K562 (cell line): ENCODE measurements around the gene CCL21. TPM values are rescaled to one million over a fixed set of nuclear protein-coding genes. Genes with fewer than 3 reads are reported as not detected.

Experiments used
- ATAC-seq: fragments of 200-7000 bp; cut with Tn5 transposase; 3 replicates; pipeline ENCODE4 v1.9.1; 2020; ENCODE audit warnings: moderate library complexity
- BruUV-seq: library from RNA; stranded (reverse); fragments of 400-500 nt; replicated peaks from 2 replicates; lab custom pipeline; 2021; lab: Mats Ljungman, UMichigan
- CTCF ChIA-PET: fragments of 300-600 bp; formaldehyde crosslinking; extraction: SDS; loops from one replicate; lab custom pipeline; 2021; ENCODE audit warnings: low intra/inter-chr PET ratio; lab: Yijun Ruan, JAX
- POLR2A ChIA-PET: fragments of 300-600, 350-650 bp; sonication (Branson Sonifier 250); formaldehyde crosslinking; extraction: SDS; loops from one replicate; lab custom pipeline; 2021; ENCODE audit warnings: antibody characterized with exemption, inconsistent platforms; lab: Yijun Ruan, JAX
- DNase-seq, 4 experiments: peaks; one replicate each; pipeline versions ENCODE4 v3.0.0 to v3.0.0-alpha.2; 2011 to 2018; ENCODE audit warnings: low spot score in 3 of 4, mixed read lengths in 3 of 4; ENCODE audit errors: extremely low read depth in 1 of 4
- FAIRE-seq: peaks from 2 replicates; lab custom pipeline; 2011; peaks lifted over from hg19 to GRCh38; lab: Jason Lieb, UNC
- H2AFZ ChIP-seq: 2 replicates; pipeline ENCODE4 v1.6.0; 2011; ENCODE audit warnings: low read depth, low read length, control low read depth, inconsistent platforms
- H3K27ac ChIP-seq: fragments of 200-600 bp; 3 replicates; pipeline ENCODE4 v1.8.0; 2011; ENCODE audit warnings: low read depth, mild to moderate bottlenecking, control low read depth, inconsistent platforms, low read length, moderate library complexity, mixed read lengths; ENCODE audit errors: extremely low read depth
- H3K27me3 ChIP-seq, 2 experiments: fragments of 300-600 bp in 1 of 2; 2 replicates in 1 of 2; 3 replicates in 1 of 2; pipeline versions ENCODE4 v1.6.0 to v1.8.0; 2011; ENCODE audit warnings: inconsistent platforms in 2 of 2, low read length in 2 of 2, mild to moderate bottlenecking in 1 of 2, mixed read lengths in 1 of 2, moderate library complexity in 1 of 2; ENCODE audit not compliant: control insufficient read depth in 2 of 2, insufficient read depth in 2 of 2
- H3K36me3 ChIP-seq: fragments of 300-600 bp; 3 replicates; pipeline ENCODE4 v1.8.0; 2011; ENCODE audit warnings: mild to moderate bottlenecking, low read length, inconsistent platforms; ENCODE audit not compliant: control insufficient read depth, insufficient read depth
- H3K4me1 ChIP-seq, 2 experiments: fragments of 200-600 bp in 1 of 2; replicated peaks in 1 of 2; 2 replicates in 1 of 2; 3 replicates in 1 of 2; pipeline versions ENCODE4 v1.5.1 to v1.8.0; 2011; ENCODE audit warnings: inconsistent platforms in 2 of 2, low read length in 2 of 2, mild to moderate bottlenecking in 1 of 2, mixed read lengths in 1 of 2, moderate library complexity in 1 of 2; ENCODE audit not compliant: control insufficient read depth in 2 of 2, insufficient read depth in 2 of 2
- H3K4me2 ChIP-seq: 2 replicates; pipeline ENCODE4 v1.6.1; 2011; ENCODE audit warnings: low read length, control low read depth, inconsistent platforms, mixed read lengths; ENCODE audit not compliant: insufficient read depth
- H3K4me3 ChIP-seq: fragments of 200-600 bp; sonication (generic), shearing (Covaris generic); 2 replicates; pipeline ENCODE4 v1.5.1; 2016; ENCODE audit warnings: control low read depth, inconsistent platforms
- H3K79me2 ChIP-seq: fragments of 200-600 bp; 3 replicates; pipeline ENCODE4 v1.8.0; 2011; ENCODE audit warnings: low read length, inconsistent platforms; ENCODE audit not compliant: control insufficient read depth, insufficient read depth
- H3K9ac ChIP-seq, 2 experiments: 2 replicates each; pipeline versions ENCODE4 v1.6.0 to v1.6.1; 2011; ENCODE audit warnings: low read depth in 2 of 2, low read length in 2 of 2, control low read depth in 1 of 2, inconsistent platforms in 1 of 2, mild to moderate bottlenecking in 1 of 2, mixed read lengths in 1 of 2; ENCODE audit not compliant: insufficient read depth in 1 of 2
- H3K9me1 ChIP-seq: one replicate; pipeline ENCODE4 v1.6.0; 2011; ENCODE audit warnings: inconsistent platforms, mild to moderate bottlenecking, low read length, moderate library complexity; ENCODE audit not compliant: control insufficient read depth, insufficient read depth
- H3K9me3 ChIP-seq: replicated peaks from 2 replicates; pipeline ENCODE4 v1.5.1; 2011; ENCODE audit warnings: low read depth, low read length, inconsistent platforms; ENCODE audit not compliant: control insufficient read depth, insufficient read depth
- H4K20me1 ChIP-seq: replicated peaks from 2 replicates; pipeline ENCODE4 v1.6.1; 2011; ENCODE audit warnings: low read length, inconsistent platforms, mixed read lengths; ENCODE audit not compliant: control insufficient read depth, insufficient read depth
- CTCF ChIP-seq, 3 experiments: IDR thresholded peaks in 2 of 3; conservative IDR thresholded peaks in 1 of 3; 2 replicates each; pipeline ENCODE4 v1.5.1; 2011 to 2012; ENCODE audit warnings: low read length in 3 of 3, mild to moderate bottlenecking in 3 of 3, control low read depth in 2 of 3, improper control_type of control experiment in 1 of 3, inconsistent platforms in 1 of 3, low read depth in 1 of 3, mixed read lengths in 1 of 3, moderate library complexity in 1 of 3; ENCODE audit not compliant: insufficient read depth in 2 of 3
- ESRRA ChIP-seq: fragments of 450-650 bp; IDR thresholded peaks from 2 replicates; pipeline ENCODE4 v1.6.1; 2014; ENCODE audit warnings: low read depth, mild to moderate bottlenecking, moderate library complexity, borderline replicate concordance
- HNRNPUL1 ChIP-seq: fragments of 200-400 bp; formaldehyde crosslinking; IDR thresholded peaks from 2 replicates; pipeline ENCODE4 v1.6.1; 2017; ENCODE audit warnings: low read length
- MAZ ChIP-seq, 2 experiments: fragments of 450-650 bp in 1 of 2; sonication (generic) in 1 of 2; formaldehyde crosslinking; IDR thresholded peaks in 1 of 2; conservative IDR thresholded peaks in 1 of 2; 2 replicates each; pipeline versions ENCODE4 v1.4.0 to v1.5.0; 2020; ENCODE audit warnings: mild to moderate bottlenecking in 1 of 2, missing genetic modification reagents in 1 of 2
- RAD21 ChIP-seq, 2 experiments: fragments of 250-450 bp in 1 of 2; fragments of 450-650 bp in 1 of 2; sonication (Bioruptor Pico) in 1 of 2; formaldehyde crosslinking in 1 of 2; IDR thresholded peaks in 1 of 2; conservative IDR thresholded peaks in 1 of 2; 2 replicates each; pipeline versions ENCODE4 v1.4.0 to v1.8.0; 2020 to 2022; ENCODE audit warnings: mild to moderate bottlenecking in 2 of 2, moderate library complexity in 1 of 2
- SMARCC2 ChIP-seq: fragments of 450-650 bp; IDR thresholded peaks from 2 replicates; pipeline ENCODE4 v1.6.1; 2017; ENCODE audit warnings: antibody characterized with exemption, moderate library complexity, mild to moderate bottlenecking, low read depth
- UBTF ChIP-seq, 2 experiments: IDR thresholded peaks; 2 replicates each; pipeline ENCODE4 v1.6.1; 2012; ENCODE audit warnings: improper control_type of control experiment in 2 of 2, low read depth in 2 of 2, low read length in 2 of 2, borderline replicate concordance in 1 of 2
- ZNF263 ChIP-seq: sonication (generic); formaldehyde crosslinking; IDR thresholded peaks from 2 replicates; pipeline ENCODE4 v1.8.0; 2022; ENCODE audit warnings: mild to moderate bottlenecking, missing genetic modification reagents, borderline replicate concordance
- ZNF444 ChIP-seq: fragments of 250-450 bp; sonication (Bioruptor Pico); IDR thresholded peaks from 2 replicates; pipeline ENCODE4 v1.4.0; 2020; ENCODE audit warnings: mild to moderate bottlenecking, moderate library complexity
- WGBS: fragments of 100-300 bp; shearing (Covaris generic); methylation state at CpG from one replicate; pipeline ENCODE4 v1.1.6; 2016; ENCODE audit warnings: low coverage, mixed read lengths; ENCODE audit not compliant: insufficient coverage; ENCODE audit errors: missing lambda C conversion rate; 5-methylcytosine and 5-hydroxymethylcytosine counted together
- in situ Hi-C: fragments of 300-500 bp; cut with MboI; formaldehyde crosslinking; loops from 4 replicates; pipeline ENCODE4 v1.15.0; 2018; ENCODE audit warnings: inconsistent platforms, mixed read lengths
- intact Hi-C: fragments of 100-400 bp; cut with micrococcal nuclease; formaldehyde crosslinking; loops from 2 replicates; pipeline ENCODE4 v1.14.2; 2022
- polyA plus RNA-seq, 8 experiments: library from polyadenylated mRNA; depleted of rRNA in 4 of 8; stranded (reverse) in 5 of 8; unstranded in 3 of 8; fragments of >200 nt; fragmentation: Nextera tagmentation in 2 of 8; fragmentation: Illumina TruSeq in 1 of 8; extraction: Ambion mirVana in 2 of 8; extraction: Trizol in 1 of 8; gene quantifications; 2 replicates each; pipeline versions ENCODE4 v1.2.1 to v1.2.3, GENCODE V29; 2011 to 2014; ENCODE audit warnings: inconsistent platforms in 1 of 8, missing spikeins in 1 of 8
- total RNA-seq, 7 experiments: library from RNA; depleted of rRNA in 6 of 7; stranded (reverse); fragments of >200 nt in 6 of 7; fragmentation: Illumina TruSeq in 2 of 7; extraction: Trizol in 2 of 7; gene quantifications; 2 replicates each; pipeline versions ENCODE4 v1.2.1 to v1.2.3, GENCODE V29; 2011 to 2021; ENCODE audit warnings: low replicate concordance in 1 of 7
- TF ChIP-seq, protein P1 (sequence below): fragments of 250-450 bp; sonication (Bioruptor Pico); IDR thresholded peaks from 2 replicates; pipeline ENCODE4 v1.5.1; 2021; ENCODE audit warnings: mild to moderate bottlenecking

Gene CCL21
- total and polyA plus RNA-seq, 9 of the 15 experiments (the other 6 are each of a cell fraction or from before 2014, with no cell fraction given) = not detected

DNA sequence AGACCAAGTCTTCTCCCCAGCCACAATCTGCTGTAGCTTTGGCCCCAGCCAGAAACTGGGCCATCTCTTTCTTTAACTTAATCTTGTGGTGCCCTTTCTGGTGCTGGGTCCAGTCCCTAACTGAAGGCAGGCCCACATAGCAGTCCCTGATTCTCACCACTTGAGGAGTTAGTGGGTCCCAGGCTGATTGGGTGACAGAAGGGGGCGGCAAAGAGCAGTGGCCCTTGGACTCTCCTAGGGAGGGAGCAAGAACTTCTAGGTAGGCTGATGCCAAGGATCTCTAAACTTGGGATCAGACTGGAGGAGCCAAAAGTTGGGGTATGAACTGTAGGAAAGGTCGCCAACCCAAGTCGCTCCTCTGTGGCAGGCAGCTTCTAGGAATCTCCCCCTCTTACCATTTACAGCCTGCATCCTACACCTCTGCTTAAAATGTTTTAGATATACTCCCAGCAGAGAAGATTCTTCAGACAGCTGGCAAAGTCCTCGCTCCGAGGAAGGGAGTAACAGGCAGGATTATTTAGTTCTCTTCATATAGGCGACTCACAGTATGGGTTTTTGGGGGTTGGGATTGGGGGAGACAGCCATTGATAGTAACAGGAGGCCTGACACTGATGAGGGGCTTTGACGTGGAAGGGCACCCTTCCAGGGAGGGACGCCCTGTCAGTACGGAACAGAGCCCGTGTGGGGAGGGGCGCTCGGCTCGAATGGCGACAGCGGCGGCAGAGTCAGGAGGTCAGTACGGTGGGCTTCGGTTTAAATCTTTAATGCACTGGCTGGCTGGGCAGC, 45.5 kb downstream of the CCL21 start:
- in situ Hi-C loops = no loop called here
- H3K4me3 ChIP-seq = peak overlapping the region; percentile 48
- WGBS = 5% methylated on average over 17 of the region's 18 CpGs
- POLR2A ChIA-PET = interaction anchor here (0.6 to 1.3 kb wide), 4 partner anchors 18 to 832 kb away, joined by 3 read pairs; partner anchors contain the start of gene GALT
- FAIRE-seq (peak; percentile 91), DNase-seq (peak; percentile 57 to 88 (median 64)), ATAC-seq (peak; percentile 87)
- H3K9me1 ChIP-seq = peaks cover 2% of the 10 kb centered on the region
- no peaks in the 10 kb centered on the region for H3K9me3 ChIP-seq
- H3K4me2 ChIP-seq = peak overlapping the region; percentile 83
- H3K27me3 ChIP-seq = no peaks in the 10 kb centered on the region
- TSS peak; percentile 85 for BruUV-seq
- H4K20me1 ChIP-seq = 0 out of 2 replicates have a peak, but pooled peaks cover 4% of the 10 kb centered on the region
- peak overlapping the region; percentile 43 to 92 for H3K9ac ChIP-seq
- H3K4me1 ChIP-seq = peaks cover 17 to 18% of the 10 kb centered on the region in 2 experiments
- CTCF ChIA-PET = interaction anchor here (1.0 to 1.2 kb wide), 3 partner anchors 17 to 37 kb away, joined by 3 to 4 read pairs (median 3); partner anchors contain the start of gene GALT
- peaks cover 14% of the 10 kb centered on the region; the same call in 2 of the 3 replicates for H3K36me3 ChIP-seq
- intact Hi-C loops = no loop called here
- peaks cover 28% of the 10 kb centered on the region for H3K79me2 ChIP-seq
- peak overlapping the region; percentile 82; the same call in 1 of the 2 replicates for H2AFZ ChIP-seq
- peak overlapping the region; percentile 60; the same call in 2 of the 3 replicates for H3K27ac ChIP-seq
- TF ChIP-seq HNRNPUL1 (no peak), RAD21 (CRISPR knock-in tag; conservative IDR thresholded peaks at IDR 0.05 in 1 of 2, IDR thresholded peaks at IDR 0.05 in 1 of 2) (peak in 1 of 2 experiments; percentile 56; a peak in 2 of 4 replicates), UBTF (IDR thresholded peaks at IDR 0.05; ENCODE audit: borderline replicate concordance in 1 of 2, low read depth in 2 of 2, low read length in 2 of 2) (0 out of 4 replicates have a peak, but pooled peaks of 1 of the 2 experiments have one; percentile 34), SMARCC2 (0 out of 2 replicates have a peak, but pooled peaks have one; percentile 45), ZNF263 (CRISPR knock-in tag) (peak; percentile 11; the same call in 1 of the 2 replicates), MAZ (CRISPR knock-in tag; conservative IDR thresholded peaks at IDR 0.05 in 1 of 2, IDR thresholded peaks at IDR 0.05 in 1 of 2) (peak in 1 of 2 experiments; percentile 37; a peak in 1 of 4 replicates), ESRRA (0 out of 2 replicates have a peak, but pooled peaks have one; percentile 13), ZNF444 (CRISPR knock-in tag) (no peak), CTCF (IDR thresholded peaks at IDR 0.05 in 2 of 3, conservative IDR thresholded peaks at IDR 0.05 in 1 of 3; ENCODE audit: insufficient read depth in 2 of 3, low read depth in 1 of 3, low read length in 3 of 3) (peak; percentile 97 to 100 (median 99))
- TF ChIP-seq, protein P1, sequence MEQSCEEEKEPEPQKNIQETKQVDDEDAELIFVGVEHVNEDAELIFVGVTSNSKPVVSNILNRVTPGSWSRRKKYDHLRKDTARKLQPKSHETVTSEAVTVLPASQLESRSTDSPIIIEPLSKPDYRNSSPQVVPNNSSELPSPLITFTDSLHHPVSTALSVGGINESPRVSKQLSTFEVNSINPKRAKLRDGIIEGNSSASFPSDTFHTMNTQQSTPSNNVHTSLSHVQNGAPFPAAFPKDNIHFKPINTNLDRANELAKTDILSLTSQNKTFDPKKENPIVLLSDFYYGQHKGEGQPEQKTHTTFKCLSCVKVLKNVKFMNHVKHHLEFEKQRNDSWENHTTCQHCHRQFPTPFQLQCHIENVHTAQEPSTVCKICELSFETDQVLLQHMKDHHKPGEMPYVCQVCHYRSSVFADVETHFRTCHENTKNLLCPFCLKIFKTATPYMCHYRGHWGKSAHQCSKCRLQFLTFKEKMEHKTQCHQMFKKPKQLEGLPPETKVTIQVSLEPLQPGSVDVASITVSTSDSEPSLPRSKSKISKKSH (CRISPR knock-in tag) = no peak
